Stomach (tissue), 4 donors: ENCODE measurements around the gene H2BK1.

Source experiments
- EP300 ChIP-seq: sonication (generic); formaldehyde crosslinking; IDR thresholded peaks from one replicate; pipeline ENCODE4 v1.6.1; 2017; ENCODE audit warnings: antibody characterized with exemption
- POLR2A ChIP-seq, 4 donors: fragments of 450-650 bp; IDR thresholded peaks; one replicate each; pipeline ENCODE4 v1.6.1; 2016; ENCODE audit warnings: antibody characterized with exemption in 4 of 4, control low read depth in 2 of 4, mild to moderate bottlenecking in 1 of 4, moderate library complexity in 1 of 4
- POLR2AphosphoS5 ChIP-seq, 3 donors: sonication (generic); formaldehyde crosslinking; IDR thresholded peaks; one replicate each; pipeline ENCODE4 v1.6.1; 2016; ENCODE audit warnings: antibody characterized with exemption in 3 of 3
- TF ChIP-seq, protein P1 (sequence below), 7 experiments: fragments of 450-650 bp in 4 of 7; fragments of 200-600 bp in 3 of 7; sonication (generic) in 3 of 7; IDR thresholded peaks; one replicate each; pipeline ENCODE4 v1.5.1; 2016 to 2019; ENCODE audit warnings: antibody characterized with exemption in 7 of 7, control low read depth in 2 of 7, mild to moderate bottlenecking in 1 of 7

DNA sequence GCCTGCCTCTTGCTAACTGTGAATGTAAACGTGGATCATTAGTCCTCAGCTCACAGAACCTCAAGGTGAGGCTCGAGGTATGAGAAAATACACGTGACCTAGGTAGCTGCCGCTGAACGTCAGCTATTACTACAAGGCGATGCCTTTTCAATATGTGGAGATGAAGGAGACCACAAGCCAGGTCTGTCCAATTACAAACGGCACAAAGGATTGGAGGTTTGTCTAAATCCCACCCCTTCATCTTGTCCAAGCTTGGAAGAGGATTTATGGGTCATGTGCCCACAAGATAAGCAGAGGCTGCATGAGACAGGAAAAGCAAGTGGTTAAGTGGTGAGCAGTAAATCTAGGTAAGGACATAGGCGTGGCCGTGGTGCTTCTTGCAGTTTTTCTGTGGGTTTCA lies 3.4 kb downstream of the H2BK1 start:
- TF ChIP-seq, protein P1, sequence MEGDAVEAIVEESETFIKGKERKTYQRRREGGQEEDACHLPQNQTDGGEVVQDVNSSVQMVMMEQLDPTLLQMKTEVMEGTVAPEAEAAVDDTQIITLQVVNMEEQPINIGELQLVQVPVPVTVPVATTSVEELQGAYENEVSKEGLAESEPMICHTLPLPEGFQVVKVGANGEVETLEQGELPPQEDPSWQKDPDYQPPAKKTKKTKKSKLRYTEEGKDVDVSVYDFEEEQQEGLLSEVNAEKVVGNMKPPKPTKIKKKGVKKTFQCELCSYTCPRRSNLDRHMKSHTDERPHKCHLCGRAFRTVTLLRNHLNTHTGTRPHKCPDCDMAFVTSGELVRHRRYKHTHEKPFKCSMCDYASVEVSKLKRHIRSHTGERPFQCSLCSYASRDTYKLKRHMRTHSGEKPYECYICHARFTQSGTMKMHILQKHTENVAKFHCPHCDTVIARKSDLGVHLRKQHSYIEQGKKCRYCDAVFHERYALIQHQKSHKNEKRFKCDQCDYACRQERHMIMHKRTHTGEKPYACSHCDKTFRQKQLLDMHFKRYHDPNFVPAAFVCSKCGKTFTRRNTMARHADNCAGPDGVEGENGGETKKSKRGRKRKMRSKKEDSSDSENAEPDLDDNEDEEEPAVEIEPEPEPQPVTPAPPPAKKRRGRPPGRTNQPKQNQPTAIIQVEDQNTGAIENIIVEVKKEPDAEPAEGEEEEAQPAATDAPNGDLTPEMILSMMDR (IDR thresholded peaks at IDR 0.05), result no peak
- TF ChIP-seq POLR2AphosphoS5 (IDR thresholded peaks at IDR 0.05), result no peak
- TF ChIP-seq POLR2A (IDR thresholded peaks at IDR 0.05), result no peak
- no peak for TF ChIP-seq EP300
